IPS-15b (cell line): ENCODE data around the gene GRHL3.

Experiments used
- H3K27me3 ChIP-seq: one replicate; pipeline ENCODE4 v1.6.1; 2013; ENCODE audit warnings: low read length; ENCODE audit not compliant: control insufficient read depth, insufficient read depth
- H3K36me3 ChIP-seq: one replicate; pipeline ENCODE4 v1.6.1; 2013; ENCODE audit warnings: low read length; ENCODE audit not compliant: control insufficient read depth, insufficient read depth
- H3K4me1 ChIP-seq: one replicate; pipeline ENCODE4 v1.6.1; 2013; ENCODE audit warnings: mild to moderate bottlenecking, low read length; ENCODE audit not compliant: control insufficient read depth, insufficient read depth
- H3K4me3 ChIP-seq: one replicate; pipeline ENCODE4 v1.5.1; 2013; ENCODE audit warnings: low read depth, low read length
- H3K9ac ChIP-seq: one replicate; pipeline ENCODE4 v1.6.1; 2013; ENCODE audit warnings: low read depth, mild to moderate bottlenecking, low read length
- H3K9me3 ChIP-seq: one replicate; pipeline ENCODE4 v1.6.1; 2013; ENCODE audit warnings: mild to moderate bottlenecking, low read length; ENCODE audit not compliant: control insufficient read depth, insufficient read depth

GRHL3 gene

DNA sequence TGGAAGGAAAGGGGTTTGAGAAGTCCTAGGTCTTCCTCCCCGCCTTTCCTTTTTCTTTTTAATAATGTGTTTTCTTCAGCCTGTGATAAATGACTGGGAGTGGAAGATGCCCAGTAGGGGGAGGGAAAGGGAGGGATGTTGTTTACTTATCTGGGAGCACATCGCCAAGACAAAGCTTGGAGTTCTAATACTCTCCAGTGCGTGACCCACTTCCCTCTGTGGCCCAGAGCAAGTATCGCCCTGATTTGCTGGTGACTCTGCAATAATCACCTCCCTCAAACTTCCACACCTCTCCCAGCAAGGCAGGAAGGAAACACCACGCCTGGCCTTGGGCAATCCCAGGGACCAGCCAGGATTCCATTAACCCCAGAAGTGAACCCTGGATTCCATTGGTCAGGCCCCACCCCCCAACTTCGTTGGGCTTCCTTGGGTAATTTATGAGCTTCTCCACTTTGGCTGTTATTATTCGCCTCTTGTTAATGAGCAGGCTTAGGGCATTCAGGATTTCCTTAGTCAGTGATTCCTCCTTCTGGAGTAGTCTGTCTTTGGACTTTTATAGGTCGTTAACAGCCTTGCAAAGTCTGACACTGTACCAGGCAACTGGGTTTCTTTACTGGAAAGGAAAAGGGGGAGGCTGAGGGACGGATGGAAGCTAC is 24.3 kb upstream of the GRHL3 start:
- H3K36me3 ChIP-seq = no peaks in the 10 kb centered on the region
- H3K9ac ChIP-seq = no peak overlapping the region
- H3K4me3 ChIP-seq = no peak overlapping the region
- peaks cover 6% of the 10 kb centered on the region for H3K4me1 ChIP-seq
- H3K9me3 ChIP-seq = no peaks in the 10 kb centered on the region
- H3K27me3 ChIP-seq = no peaks in the 10 kb centered on the region

DNA sequence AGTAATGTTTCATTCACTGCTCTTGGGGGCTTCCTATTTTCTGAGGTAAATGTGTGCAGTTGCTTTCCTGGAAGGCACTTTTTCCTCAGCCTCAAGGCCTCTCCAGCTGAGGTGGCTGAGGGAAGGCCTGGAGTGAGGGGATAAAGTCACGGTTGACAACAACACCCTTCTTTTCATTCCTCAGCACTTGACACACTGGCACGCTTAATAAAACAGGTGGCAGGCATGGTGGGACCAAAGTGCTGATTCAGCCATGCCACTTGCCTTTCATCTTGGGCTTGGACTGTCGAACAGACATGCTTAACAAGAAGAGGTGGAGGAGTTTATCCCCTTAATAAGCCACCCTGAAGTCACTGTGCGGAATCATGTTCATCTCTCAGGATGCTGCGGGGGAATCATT is 23.6 kb upstream of the GRHL3 start:
- no peak overlapping the region for H3K4me3 ChIP-seq

DNA sequence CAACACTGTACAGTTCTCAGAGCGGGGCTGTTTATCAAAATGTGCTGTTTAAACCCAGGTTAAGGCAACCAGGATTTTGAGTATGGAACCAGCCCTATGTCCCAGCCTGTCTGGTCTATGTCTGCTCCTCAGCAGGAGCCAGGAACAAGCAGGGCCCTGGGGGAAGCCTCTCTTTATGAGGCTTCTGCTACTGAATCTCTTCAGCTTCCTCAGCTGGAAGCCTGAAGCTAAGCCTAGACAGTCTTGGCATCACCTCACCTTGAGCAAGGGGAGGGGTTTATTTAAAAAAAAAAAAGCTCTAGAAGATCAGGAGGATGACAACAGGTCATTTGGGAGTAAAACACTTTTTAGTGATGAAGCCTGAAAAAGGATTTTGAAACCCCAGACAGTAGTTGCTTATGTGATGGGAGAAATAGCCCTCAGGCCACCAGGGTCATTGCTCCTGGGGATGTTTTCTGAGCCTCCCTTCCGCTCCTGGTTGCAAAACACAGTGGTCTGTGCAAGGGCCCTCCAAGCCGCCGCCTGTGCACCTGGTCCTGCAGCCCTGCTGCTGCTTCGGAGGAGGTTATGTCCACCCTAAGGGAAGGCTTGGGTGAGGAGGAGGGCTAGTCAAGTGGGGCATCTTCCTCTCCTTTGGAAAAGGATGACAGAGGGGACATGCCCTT is 21.8 kb upstream of the GRHL3 start:
- no peaks in the 10 kb centered on the region for H3K27me3 ChIP-seq
- no peaks in the 10 kb centered on the region for H3K36me3 ChIP-seq
- H3K9me3 ChIP-seq = no peaks in the 10 kb centered on the region
- peaks cover 13% of the 10 kb centered on the region for H3K4me1 ChIP-seq
- no peak overlapping the region for H3K4me3 ChIP-seq
- no peak overlapping the region for H3K9ac ChIP-seq

More for the DNA sequence above, 23.6 kb upstream of the GRHL3 start:
- Histone ChIP-seq H3K9me3 (no peaks in the 10 kb centered on the region), H3K27me3 (no peaks in the 10 kb centered on the region), H3K4me1 (peaks cover 6% of the 10 kb centered on the region), H3K9ac (no peak overlapping the region), H3K36me3 (no peaks in the 10 kb centered on the region)

DNA sequence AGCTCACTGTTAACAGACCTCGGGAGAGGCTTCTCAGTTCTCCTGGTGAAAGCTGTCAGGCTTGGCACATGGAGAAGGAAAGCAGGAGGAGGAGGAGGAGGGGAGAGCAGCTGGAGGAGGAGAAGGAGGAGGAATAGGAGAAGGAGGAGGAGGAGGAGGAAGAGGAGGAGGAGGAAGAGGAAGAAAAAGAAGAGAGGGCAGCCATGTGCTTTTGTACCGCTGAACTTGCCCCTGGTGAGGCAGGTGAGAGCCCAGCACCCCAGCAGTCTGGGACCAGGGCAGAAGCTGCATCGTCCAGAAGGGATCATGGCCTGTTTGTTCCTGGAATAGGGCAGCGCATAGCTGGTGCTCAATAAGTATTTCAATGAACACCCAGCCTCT is 21.3 kb upstream of the GRHL3 start:
- Histone ChIP-seq H3K4me1 (peaks cover 13% of the 10 kb centered on the region), H3K9ac (no peak overlapping the region), H3K36me3 (no peaks in the 10 kb centered on the region), H3K27me3 (no peaks in the 10 kb centered on the region), H3K4me3 (no peak overlapping the region), H3K9me3 (no peaks in the 10 kb centered on the region)

DNA sequence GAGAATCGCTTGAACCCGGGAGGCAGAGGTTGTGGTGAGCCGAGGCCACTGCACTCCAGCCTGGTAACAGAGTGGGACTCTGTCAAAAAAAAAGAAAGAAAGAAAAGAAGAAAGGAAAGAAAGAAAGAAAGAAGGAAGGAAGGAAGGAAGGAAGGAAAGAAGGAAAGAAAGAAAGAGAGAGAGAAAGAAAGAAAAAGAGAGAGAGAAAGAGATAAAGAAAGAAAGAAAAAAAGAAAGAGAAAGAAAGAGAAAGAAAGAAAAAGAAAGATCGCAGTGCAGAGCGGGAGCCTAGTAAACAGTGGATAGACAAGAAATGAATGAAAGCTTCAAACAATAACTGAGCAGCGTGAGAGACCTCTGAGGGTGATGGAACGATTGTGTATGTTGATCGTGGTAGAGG is 20.6 kb upstream of the GRHL3 start:
- Histone ChIP-seq H3K4me3 (no peak overlapping the region), H3K36me3 (no peaks in the 10 kb centered on the region), H3K9ac (no peak overlapping the region), H3K9me3 (no peaks in the 10 kb centered on the region), H3K4me1 (peaks cover 13% of the 10 kb centered on the region), H3K27me3 (no peaks in the 10 kb centered on the region)

DNA sequence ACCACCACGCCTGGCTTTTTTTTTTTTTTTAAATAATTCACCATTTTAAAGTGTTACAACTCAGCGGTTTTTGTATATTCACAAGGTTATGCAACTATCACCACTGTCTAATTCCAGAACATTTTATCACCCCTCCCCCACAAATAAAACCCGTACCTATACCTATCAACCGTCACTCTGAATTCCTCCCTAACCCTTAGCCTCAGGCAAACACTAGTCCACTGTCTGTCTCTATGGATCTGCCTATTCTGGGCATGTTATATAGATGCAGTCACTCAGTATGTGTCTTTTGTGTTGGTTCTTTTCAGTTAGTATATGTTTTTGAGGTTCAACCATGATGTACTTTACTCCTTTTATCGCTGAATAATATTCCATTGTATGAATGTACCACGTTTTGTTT is 19.3 kb upstream of the GRHL3 start:
- Histone ChIP-seq H3K9ac (no peak overlapping the region), H3K4me1 (peaks cover 12% of the 10 kb centered on the region), H3K9me3 (no peaks in the 10 kb centered on the region), H3K27me3 (no peaks in the 10 kb centered on the region), H3K4me3 (no peak overlapping the region), H3K36me3 (no peaks in the 10 kb centered on the region)

DNA sequence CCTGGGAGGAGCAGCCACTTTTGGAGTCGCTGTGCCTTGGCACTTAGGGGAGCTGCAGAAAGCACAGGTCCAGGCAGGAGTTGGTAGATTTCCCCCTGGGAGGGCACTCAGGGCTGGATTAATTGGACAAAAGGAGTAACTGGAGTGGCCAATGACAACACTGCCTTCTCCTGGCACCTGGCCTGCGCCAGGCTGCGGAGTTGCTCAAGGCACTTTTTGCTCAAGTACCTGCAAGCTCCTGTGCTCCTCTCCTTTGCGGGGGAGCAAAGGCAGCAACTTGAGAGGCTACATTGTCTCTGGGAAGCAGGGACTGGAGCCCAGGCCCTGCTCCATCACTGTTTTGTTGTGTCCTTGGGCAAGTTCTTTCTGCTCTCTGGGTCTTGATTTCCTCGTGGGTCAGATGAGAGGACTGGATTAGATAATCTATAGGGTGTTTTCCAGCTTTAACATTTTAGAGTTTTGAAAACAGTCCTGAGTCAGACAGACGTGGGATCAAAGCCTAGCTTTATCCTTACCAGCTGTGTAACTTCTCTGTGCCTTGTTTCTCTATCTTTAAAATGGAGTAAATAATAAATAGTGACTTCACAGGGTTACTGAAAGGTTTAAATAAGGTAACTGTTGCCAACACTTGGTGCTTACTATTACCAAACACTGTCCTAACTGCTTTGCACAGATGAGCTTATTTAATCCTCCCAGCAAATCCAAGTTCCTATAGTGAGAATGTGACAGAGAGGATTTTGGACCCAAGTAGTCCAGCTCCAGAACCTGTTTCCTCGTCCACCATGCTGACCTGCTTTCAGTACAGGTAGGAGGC is 18.0 kb upstream of the GRHL3 start:
- no peaks in the 10 kb centered on the region for H3K36me3 ChIP-seq
- no peaks in the 10 kb centered on the region for H3K27me3 ChIP-seq
- H3K4me3 ChIP-seq = no peak overlapping the region
- no peak overlapping the region for H3K9ac ChIP-seq
- peaks cover 9% of the 10 kb centered on the region for H3K4me1 ChIP-seq
- no peaks in the 10 kb centered on the region for H3K9me3 ChIP-seq

DNA sequence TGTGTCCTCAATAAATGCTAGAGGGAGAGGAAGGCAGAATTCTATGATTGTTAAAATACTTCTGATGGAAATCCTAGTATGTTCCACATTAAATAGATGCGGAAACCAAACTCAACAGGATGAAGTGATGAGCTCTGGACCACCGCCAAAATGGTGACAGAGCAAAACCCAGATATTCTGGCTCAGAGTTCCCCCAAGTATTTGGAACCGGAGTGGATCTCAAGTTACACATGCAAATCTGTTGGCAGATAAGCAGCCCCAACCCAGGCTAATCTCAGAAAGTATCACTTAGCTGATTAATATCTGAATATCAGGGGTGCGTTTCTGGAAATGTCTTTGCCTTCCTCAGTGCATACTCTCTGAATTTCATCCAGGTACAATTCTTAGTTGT is 17.4 kb upstream of the GRHL3 start:
- Histone ChIP-seq H3K4me1 (peaks cover 9% of the 10 kb centered on the region), H3K36me3 (no peaks in the 10 kb centered on the region), H3K9me3 (no peaks in the 10 kb centered on the region)

DNA sequence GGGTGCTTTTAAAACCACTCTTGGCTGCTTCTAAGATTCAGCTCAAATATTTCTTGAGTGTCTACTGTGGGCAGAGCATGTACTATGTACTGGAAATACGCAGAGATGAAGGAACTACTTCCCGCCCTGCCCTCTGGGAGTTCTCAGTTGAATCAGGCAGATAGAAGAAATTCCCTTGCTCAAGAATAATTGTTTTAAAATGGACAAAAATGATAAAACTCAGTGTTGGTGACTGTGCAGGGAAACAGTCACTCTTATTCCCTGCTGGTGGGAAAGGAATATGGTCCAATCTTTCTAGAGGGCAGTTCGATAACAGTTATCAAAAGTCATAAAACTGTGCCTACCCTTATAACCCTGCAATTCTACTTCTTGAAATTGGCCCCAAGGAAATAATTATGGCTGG is 16.9 kb upstream of the GRHL3 start:
- Histone ChIP-seq H3K36me3 (no peaks in the 10 kb centered on the region), H3K9me3 (no peaks in the 10 kb centered on the region), H3K4me1 (peaks cover 9% of the 10 kb centered on the region), H3K27me3 (no peaks in the 10 kb centered on the region), H3K9ac (no peak overlapping the region), H3K4me3 (no peak overlapping the region)

More for the DNA sequence above, 17.4 kb upstream of the GRHL3 start:
- H3K27me3 ChIP-seq = no peaks in the 10 kb centered on the region
- H3K9ac ChIP-seq = no peak overlapping the region
- H3K4me3 ChIP-seq = no peak overlapping the region

DNA sequence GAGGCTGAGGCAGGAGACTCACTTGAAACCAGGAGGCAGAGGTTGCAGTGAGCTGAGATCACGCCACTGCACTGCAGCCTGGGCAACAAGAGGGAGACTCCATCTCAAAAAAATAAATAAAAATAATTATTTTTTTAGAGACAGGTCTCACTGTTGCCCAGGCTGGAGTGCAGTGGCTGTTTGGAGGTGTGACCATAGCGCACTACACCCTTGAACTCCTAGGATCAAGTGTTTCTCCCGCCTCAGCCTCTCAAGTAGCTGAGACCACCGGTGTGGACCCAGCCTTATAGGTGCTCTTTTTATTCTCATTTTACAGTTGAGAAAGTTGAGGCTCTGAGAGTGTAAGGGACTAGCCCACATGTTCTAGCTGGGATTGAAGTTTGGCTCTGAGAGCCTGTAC is 15.6 kb upstream of the GRHL3 start:
- Histone ChIP-seq H3K4me1 (peaks cover 21% of the 10 kb centered on the region), H3K4me3 (no peak overlapping the region), H3K9ac (no peak overlapping the region), H3K9me3 (no peaks in the 10 kb centered on the region), H3K27me3 (no peaks in the 10 kb centered on the region), H3K36me3 (no peaks in the 10 kb centered on the region)

DNA sequence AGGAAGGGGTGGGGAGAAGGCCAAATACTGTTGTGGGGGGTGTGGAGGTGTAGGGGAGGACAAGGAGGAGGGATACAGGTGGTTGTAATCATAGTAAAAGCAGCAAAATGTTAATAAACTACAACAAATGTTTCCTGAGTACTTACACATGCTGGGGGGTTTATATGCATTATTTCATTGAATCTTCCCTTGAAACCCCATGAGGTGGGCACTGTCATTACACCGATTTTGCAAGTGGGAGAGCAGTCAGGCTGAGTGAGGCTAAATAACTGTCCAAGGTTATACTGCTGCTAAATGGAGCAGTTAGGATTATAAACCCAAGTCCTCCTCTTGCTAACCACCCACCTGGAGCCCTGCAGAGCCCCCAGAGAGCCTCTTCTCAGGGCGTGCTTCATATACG is 14.4 kb upstream of the GRHL3 start:
- no peak overlapping the region for H3K4me3 ChIP-seq
- H3K27me3 ChIP-seq = no peaks in the 10 kb centered on the region
- peaks cover 30% of the 10 kb centered on the region for H3K4me1 ChIP-seq
- no peaks in the 10 kb centered on the region for H3K9me3 ChIP-seq
- no peak overlapping the region for H3K9ac ChIP-seq
- H3K36me3 ChIP-seq = no peaks in the 10 kb centered on the region
